Mesenchymal stem cell (in vitro differentiated cells and primary cell): ENCODE data around the gene MYO1A.
A peak's percentile ranks its signal among the peaks of the same experiment; 100 is the strongest.

ENCODE experiments used
- DNase-seq: peaks from one replicate; pipeline ENCODE4 v3.0.0-alpha.2; 2013
- H2AFZ ChIP-seq: one replicate; pipeline ENCODE4 v1.6.1; 2013; ENCODE audit warnings: low read depth, mild to moderate bottlenecking, control low read depth, inconsistent platforms, low read length, moderate library complexity
- H2AK5ac ChIP-seq: 2 replicates; pipeline ENCODE4 v1.6.1; 2013; ENCODE audit warnings: low read length, moderate library complexity, mild to moderate bottlenecking, inconsistent platforms; ENCODE audit not compliant: severe bottlenecking
- H2BK120ac ChIP-seq: one replicate; pipeline ENCODE4 v1.6.1; 2013; ENCODE audit warnings: low read depth, mild to moderate bottlenecking, inconsistent platforms, low read length, moderate library complexity
- H2BK12ac ChIP-seq, 2 experiments: one replicate each; pipeline ENCODE4 v1.6.1; 2013; ENCODE audit warnings: inconsistent platforms in 2 of 2, low read length in 2 of 2, mild to moderate bottlenecking in 2 of 2, moderate library complexity in 2 of 2, control low read depth in 1 of 2
- H2BK15ac ChIP-seq: one replicate; pipeline ENCODE4 v1.6.1; 2013; ENCODE audit warnings: mild to moderate bottlenecking, low read depth, inconsistent platforms; ENCODE audit not compliant: poor library complexity, severe bottlenecking
- H2BK5ac ChIP-seq: 2 replicates; pipeline ENCODE4 v1.6.1; 2013; ENCODE audit warnings: low read depth, mild to moderate bottlenecking, low read length, control low read depth, inconsistent platforms; ENCODE audit not compliant: poor library complexity, severe bottlenecking
- H3K14ac ChIP-seq, 2 experiments: one replicate each; pipeline ENCODE4 v1.6.1; 2013; ENCODE audit warnings: inconsistent platforms in 2 of 2, low read length in 2 of 2, control low read depth in 1 of 2, mild to moderate bottlenecking in 1 of 2, moderate library complexity in 1 of 2
- H3K18ac ChIP-seq, 2 experiments: one replicate each; pipeline ENCODE4 v1.6.1; 2013; ENCODE audit warnings: inconsistent platforms in 2 of 2, low read length in 2 of 2, control low read depth in 1 of 2, low read depth in 1 of 2, mild to moderate bottlenecking in 1 of 2
- H3K23ac ChIP-seq, 2 experiments: one replicate each; pipeline ENCODE4 v1.6.1; 2013; ENCODE audit warnings: inconsistent platforms in 2 of 2, low read length in 2 of 2, mild to moderate bottlenecking in 2 of 2, moderate library complexity in 2 of 2, control low read depth in 1 of 2
- H3K27ac ChIP-seq: 2 replicates; pipeline ENCODE4 v1.5.1; 2013; ENCODE audit warnings: mild to moderate bottlenecking, moderate library complexity, low read length, control low read depth, inconsistent platforms; ENCODE audit not compliant: poor library complexity, severe bottlenecking
- H3K27me3 ChIP-seq, 2 experiments: 2 replicates each; pipeline versions ENCODE4 v1.6.1 to v1.7.0; 2013; ENCODE audit warnings: low read length in 2 of 2, mild to moderate bottlenecking in 2 of 2, moderate library complexity in 2 of 2, control low read depth in 1 of 2, inconsistent platforms in 1 of 2; ENCODE audit not compliant: control insufficient read depth in 1 of 2, insufficient read depth in 1 of 2
- H3K36me3 ChIP-seq, 2 experiments: 2 replicates each; pipeline versions ENCODE4 v1.6.1 to v1.7.0; 2013; ENCODE audit warnings: low read length in 2 of 2, control low read depth in 1 of 2, inconsistent platforms in 1 of 2, low read depth in 1 of 2, mild to moderate bottlenecking in 1 of 2; ENCODE audit not compliant: insufficient read depth in 2 of 2, control insufficient read depth in 1 of 2
- H3K4ac ChIP-seq, 2 experiments: one replicate each; pipeline ENCODE4 v1.6.1; 2013; ENCODE audit warnings: inconsistent platforms in 2 of 2, low read length in 2 of 2, mild to moderate bottlenecking in 2 of 2, moderate library complexity in 2 of 2, control low read depth in 1 of 2, low read depth in 1 of 2
- H3K4me1 ChIP-seq: 2 replicates; pipeline ENCODE4 v1.6.1; 2013; ENCODE audit warnings: low read depth, low read length, control low read depth; ENCODE audit not compliant: control insufficient read depth, insufficient read depth
- H3K4me2 ChIP-seq: 2 replicates; pipeline ENCODE4 v1.6.1; 2013; ENCODE audit warnings: low read length, mild to moderate bottlenecking, inconsistent platforms; ENCODE audit not compliant: poor library complexity, severe bottlenecking
- H3K4me3 ChIP-seq, 2 experiments: 2 replicates each; pipeline versions ENCODE4 v1.5.1 to v1.7.0; 2013; ENCODE audit warnings: low read length in 2 of 2, mild to moderate bottlenecking in 2 of 2, control low read depth in 1 of 2, low read depth in 1 of 2; ENCODE audit not compliant: insufficient read depth in 1 of 2
- H3K79me1 ChIP-seq: replicated peaks from 2 replicates; pipeline ENCODE4 v1.6.1; 2013; ENCODE audit warnings: mild to moderate bottlenecking, control low read depth, low read length, inconsistent platforms; ENCODE audit not compliant: poor library complexity, severe bottlenecking
- H3K9ac ChIP-seq: 2 replicates; pipeline ENCODE4 v1.7.0; 2013; ENCODE audit warnings: mild to moderate bottlenecking, low read length, moderate library complexity
- H3K9me3 ChIP-seq: 2 replicates; pipeline ENCODE4 v1.7.0; 2013; ENCODE audit warnings: mild to moderate bottlenecking, low read length; ENCODE audit not compliant: control insufficient read depth
- H4K8ac ChIP-seq: one replicate; pipeline ENCODE4 v1.6.1; 2013; ENCODE audit warnings: inconsistent platforms, mild to moderate bottlenecking, low read length, moderate library complexity
- H4K91ac ChIP-seq: one replicate; pipeline ENCODE4 v1.6.1; 2013; ENCODE audit warnings: mild to moderate bottlenecking, low read length, inconsistent platforms
- WGBS: methylation state at CpG from one replicate; pipeline ENCODE4 v1.1.7; 2013; ENCODE audit warnings: mixed read lengths; 5-methylcytosine and 5-hydroxymethylcytosine counted together

The MYO1A gene

GRCh38 chr12:57005980-57006808, 43.7 kb downstream of the MYO1A start, which contains the start of gene ZBTB39:
ZBTB39 (minus strand) TSS chr12:57006546; CDS start chr12:57004917, 1,629 bp downstream.
- H3K9me3 ChIP-seq: no peaks in the 10 kb centered on the region
- H3K4me1 ChIP-seq: peaks cover 5% of the 10 kb centered on the region
- no peaks in the 10 kb centered on the region for H3K27me3 ChIP-seq
- peak within 1 kb of the TSS; percentile 11 for H2BK5ac ChIP-seq
- peak within 1 kb of the TSS; percentile 75 for H2AFZ ChIP-seq
- peak within 1 kb of the TSS in 1 of 2 experiments; percentile 87 for H3K23ac ChIP-seq
- peaks cover 40% of the 10 kb centered on the region for H3K79me1 ChIP-seq
- H3K4me3 ChIP-seq: peak within 1 kb of the TSS; percentile 76 to 83
- H2AK5ac ChIP-seq: no peak within 1 kb of the TSS
- H3K36me3 ChIP-seq: peaks cover 34% of the 10 kb centered on the region in 2 experiments
- H3K27ac ChIP-seq: no peak within 1 kb of the TSS
- peak within 1 kb of the TSS; percentile 79 for H2BK120ac ChIP-seq
- H3K9ac ChIP-seq: peak within 1 kb of the TSS; percentile 86
- H3K4ac ChIP-seq: peak within 1 kb of the TSS in 1 of 2 experiments; percentile 59
- peak within 1 kb of the TSS; percentile 4 for H4K91ac ChIP-seq
- 1% methylated on average over 36 of the region's 94 CpGs for WGBS
- H4K8ac ChIP-seq: peak within 1 kb of the TSS; percentile 74
- peak within 1 kb of the TSS; percentile 48 to 54 for H3K18ac ChIP-seq
- DNase-seq: peak; percentile 54
- peak within 1 kb of the TSS in 1 of 2 experiments; percentile 80 for H3K14ac ChIP-seq
- no peak within 1 kb of the TSS for H2BK15ac ChIP-seq
- H3K4me2 ChIP-seq: peak within 1 kb of the TSS; percentile 82
- no peak within 1 kb of the TSS for H2BK12ac ChIP-seq

- H3K23ac ChIP-seq: no peak overlapping the region
- H3K36me3 ChIP-seq: peaks cover 38 to 48% of the 10 kb centered on the region in 2 experiments
- peaks cover 5% of the 10 kb centered on the region for H3K4me1 ChIP-seq
- no peak overlapping the region for H2BK15ac ChIP-seq
- H2AFZ ChIP-seq: no peak overlapping the region
- H4K8ac ChIP-seq: no peak overlapping the region
- no peak overlapping the region for H3K27ac ChIP-seq
- WGBS: 92% methylated on average over 6 of the region's 6 CpGs
- no peaks in the 10 kb centered on the region for H3K9me3 ChIP-seq
- H2BK5ac ChIP-seq: no peak overlapping the region
- H3K27me3 ChIP-seq: no peaks in the 10 kb centered on the region
- H3K4me3 ChIP-seq: peak overlapping the region in 1 of 2 experiments; percentile 83
- H3K14ac ChIP-seq: no peak overlapping the region
- H2BK120ac ChIP-seq: no peak overlapping the region
- no peak overlapping the region for H2BK12ac ChIP-seq
- H3K4ac ChIP-seq: no peak overlapping the region
- H3K4me2 ChIP-seq: no peak overlapping the region
- H3K18ac ChIP-seq: no peak overlapping the region
- DNase-seq: no peak
- no peak overlapping the region for H2AK5ac ChIP-seq
- H4K91ac ChIP-seq: no peak overlapping the region
- peak overlapping the region; percentile 86 for H3K9ac ChIP-seq
- H3K79me1 ChIP-seq: peaks cover 53% of the 10 kb centered on the region
These were observed 45.3 kb downstream of the MYO1A start for GRCh38 chr12:57004651-57005050.

- no peak overlapping the region for H3K9ac ChIP-seq
- no peak overlapping the region for H3K18ac ChIP-seq
- 97% methylated on average over 13 of the region's 13 CpGs for WGBS
- H2BK12ac ChIP-seq: no peak overlapping the region
- H2BK5ac ChIP-seq: no peak overlapping the region
- no peak overlapping the region for H3K23ac ChIP-seq
- H3K9me3 ChIP-seq: no peaks in the 10 kb centered on the region
- no peak overlapping the region for H3K14ac ChIP-seq
- H2BK120ac ChIP-seq: no peak overlapping the region
- H2AFZ ChIP-seq: no peak overlapping the region
- no peak overlapping the region for H3K4me3 ChIP-seq
- no peak overlapping the region for H3K4me2 ChIP-seq
- H3K4ac ChIP-seq: no peak overlapping the region
- H3K36me3 ChIP-seq: peaks cover 38 to 51% of the 10 kb centered on the region in 2 experiments
- H3K27ac ChIP-seq: no peak overlapping the region
- peaks cover 5% of the 10 kb centered on the region for H3K4me1 ChIP-seq
- no peaks in the 10 kb centered on the region for H3K27me3 ChIP-seq
- no peak overlapping the region for H2AK5ac ChIP-seq
- H2BK15ac ChIP-seq: no peak overlapping the region
- no peak overlapping the region for H4K8ac ChIP-seq
- peaks cover 61% of the 10 kb centered on the region for H3K79me1 ChIP-seq
- H4K91ac ChIP-seq: no peak overlapping the region
- no peak for DNase-seq
These were observed 46.5 kb downstream of the MYO1A start for GRCh38 chr12:57003395-57003794.

- H4K91ac ChIP-seq: no peak overlapping the region
- no peak overlapping the region for H2BK5ac ChIP-seq
- H2BK15ac ChIP-seq: no peak overlapping the region
- H2AK5ac ChIP-seq: no peak overlapping the region
- H3K9me3 ChIP-seq: no peaks in the 10 kb centered on the region
- no peak overlapping the region for H3K4ac ChIP-seq
- peaks cover 66% of the 10 kb centered on the region for H3K79me1 ChIP-seq
- no peak overlapping the region for H2BK120ac ChIP-seq
- no peaks in the 10 kb centered on the region for H3K27me3 ChIP-seq
- no peak overlapping the region for H3K27ac ChIP-seq
- WGBS: 32% methylated on average over 13 of the region's 13 CpGs
- peaks cover 41 to 59% of the 10 kb centered on the region in 2 experiments for H3K36me3 ChIP-seq
- H3K18ac ChIP-seq: no peak overlapping the region
- no peak overlapping the region for H2BK12ac ChIP-seq
- H4K8ac ChIP-seq: no peak overlapping the region
- H3K14ac ChIP-seq: no peak overlapping the region
- H3K9ac ChIP-seq: peak overlapping the region; percentile 42
- no peak overlapping the region for H2AFZ ChIP-seq
- H3K4me1 ChIP-seq: peaks cover 7% of the 10 kb centered on the region
- H3K23ac ChIP-seq: no peak overlapping the region
- peak; percentile 76 for DNase-seq
- H3K4me3 ChIP-seq: no peak overlapping the region
- no peak overlapping the region for H3K4me2 ChIP-seq
These were observed 48.5 kb downstream of the MYO1A start for GRCh38 chr12:57001448-57001906.
